ENCODE data around the gene ETS1. TPM values are rescaled to one million over a fixed set of nuclear protein-coding genes. Genes with fewer than 3 reads are reported as not detected.

ETS1 gene
- total RNA-seq, 1 donor from 2014 or later, result 88.0 TPM

GRCh38 chr11:128615612-128616011 lies 28.3 kb upstream of the ETS1 start:
- H3K4me1 ChIP-seq, result no peaks in the 10 kb centered on the region
- no peaks in the 10 kb centered on the region for H3K36me3 ChIP-seq
- no peaks in the 10 kb centered on the region for H3K9me3 ChIP-seq
- TF ChIP-seq CTCF (IDR thresholded peaks at IDR 0.05), result no peak
- no peak for DNase-seq (ENCODE audit: low spot score in 2 of 2)
- no peaks in the 10 kb centered on the region for H3K27me3 ChIP-seq
- intact Hi-C loops (cut with DNase I), result no loop called here
- no peak overlapping the region for H3K27ac ChIP-seq
- H3K4me3 ChIP-seq, result no peak overlapping the region

- H3K27me3 ChIP-seq, result no peaks in the 10 kb centered on the region
- no peaks in the 10 kb centered on the region for H3K36me3 ChIP-seq
- no peaks in the 10 kb centered on the region for H3K4me1 ChIP-seq
- no peak overlapping the region for H3K27ac ChIP-seq
- no peak for TF ChIP-seq CTCF (IDR thresholded peaks at IDR 0.05)
- no peak for DNase-seq (ENCODE audit: low spot score in 2 of 2)
- no peaks in the 10 kb centered on the region for H3K9me3 ChIP-seq
- H3K4me3 ChIP-seq, result no peak overlapping the region
- intact Hi-C loops (cut with DNase I), result no loop called here
These were observed 27.7 kb upstream of the ETS1 start for GRCh38 chr11:128615076-128615475.

DNA sequence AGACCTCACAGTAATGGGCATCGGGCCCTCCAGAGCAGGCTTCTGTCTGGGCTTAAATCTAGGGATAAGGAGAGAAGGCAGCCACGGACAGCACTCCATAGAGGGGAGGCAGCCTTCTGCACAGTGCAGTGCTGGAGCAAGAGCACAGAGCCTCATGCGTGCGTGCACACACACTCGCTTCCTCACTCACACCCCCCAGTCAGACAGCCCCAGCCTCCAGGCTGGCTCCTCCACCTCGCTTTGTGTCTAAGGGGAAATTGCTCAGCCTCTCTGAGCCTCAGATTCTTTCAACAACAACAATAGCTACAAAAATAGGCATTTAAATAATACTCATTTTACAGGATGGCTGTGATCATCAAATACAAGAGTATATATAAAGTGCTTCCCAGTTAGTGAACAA lies 26.7 kb upstream of the ETS1 start:
- TF ChIP-seq CTCF (IDR thresholded peaks at IDR 0.05), result no peak

GRCh38 chr11:128613300-128613995 lies 26.1 kb upstream of the ETS1 start:
- no peaks in the 10 kb centered on the region for H3K27me3 ChIP-seq
- no peaks in the 10 kb centered on the region for H3K36me3 ChIP-seq
- no peak overlapping the region for H3K27ac ChIP-seq
- H3K4me1 ChIP-seq, result no peaks in the 10 kb centered on the region
- no peak for TF ChIP-seq CTCF (IDR thresholded peaks at IDR 0.05)
- intact Hi-C loops (cut with DNase I), result no loop called here
- DNase-seq (ENCODE audit: low spot score in 2 of 2), result no peak
- no peaks in the 10 kb centered on the region for H3K9me3 ChIP-seq
- H3K4me3 ChIP-seq, result no peak overlapping the region

More for the DNA sequence above, 26.7 kb upstream of the ETS1 start:
- H3K27ac ChIP-seq, result no peak overlapping the region
- H3K4me3 ChIP-seq, result no peak overlapping the region
- no peaks in the 10 kb centered on the region for H3K9me3 ChIP-seq
- no peaks in the 10 kb centered on the region for H3K36me3 ChIP-seq
- no peaks in the 10 kb centered on the region for H3K27me3 ChIP-seq
- no peak for DNase-seq (ENCODE audit: low spot score in 2 of 2)
- intact Hi-C loops (cut with DNase I), result no loop called here
- no peaks in the 10 kb centered on the region for H3K4me1 ChIP-seq

- no peak overlapping the region for H3K27ac ChIP-seq
- H3K9me3 ChIP-seq, result no peaks in the 10 kb centered on the region
- intact Hi-C loops (cut with DNase I), result no loop called here
These were observed 23.6 kb upstream of the ETS1 start for GRCh38 chr11:128610721-128611617.

More at GRCh38 chr11:128610721-128611617, 23.6 kb upstream of the ETS1 start:
- H3K4me1 ChIP-seq, result no peaks in the 10 kb centered on the region
- H3K4me3 ChIP-seq, result no peak overlapping the region
- no peaks in the 10 kb centered on the region for H3K36me3 ChIP-seq
- no peaks in the 10 kb centered on the region for H3K27me3 ChIP-seq
- no peak for TF ChIP-seq CTCF (IDR thresholded peaks at IDR 0.05)
- no peak for DNase-seq (ENCODE audit: low spot score in 2 of 2)
